Stimulated activated CD8-positive, alpha-beta memory T cell treated with anti-CD3 and anti-CD28 coated beads, Interleukin-15, amount 100 ng/mL, for 24 hours (primary cell): ENCODE results near the gene SPATA31C2.
"Not testable (repeated sequence)": the region's sequence is repeated elsewhere in the genome, so short reads cannot be mapped to it uniquely, and the experiment has no call there.

ENCODE experiments used
- DNase-seq: peaks from one replicate; pipeline ENCODE4 v3.0.0-alpha.2; 2020; ENCODE audit warnings: low read depth

SPATA31C2 gene

GRCh38 chr9:88138375-88138774 lies at the start of gene SPATA31C2:
Gene SPATA31C2, minus strand, starts transcription at chr9:88138475. Its CDS starts 29 bp downstream, at chr9:88138446.
- DNase-seq, result not testable (repeated sequence)

DNA sequence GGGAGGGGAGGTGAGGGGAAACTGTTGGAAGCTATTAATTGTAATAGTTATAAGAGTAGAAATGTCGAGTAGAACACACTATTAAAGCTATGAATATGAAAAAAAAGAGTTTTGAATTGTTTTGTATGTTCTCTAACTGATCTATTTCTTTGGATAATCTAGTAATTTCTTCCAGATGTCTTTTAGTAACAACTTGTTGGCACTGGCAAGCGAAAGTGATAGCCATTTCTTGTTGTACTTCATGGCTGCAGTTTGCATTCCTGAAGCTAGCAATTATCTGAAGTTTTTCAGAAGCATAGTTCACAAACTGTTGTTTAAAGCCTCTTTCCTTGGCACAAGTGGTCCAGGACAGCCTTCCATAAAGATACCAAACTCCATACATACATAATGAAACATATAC lies 49.4 kb upstream of the SPATA31C2 start:
- DNase-seq, result no peak

- DNase-seq, result no peak
Observed at GRCh38 chr9:88186495-88187110, 48.3 kb upstream of the SPATA31C2 start.

- no peak for DNase-seq
Observed at GRCh38 chr9:88184976-88185375, 46.7 kb upstream of the SPATA31C2 start.

DNA sequence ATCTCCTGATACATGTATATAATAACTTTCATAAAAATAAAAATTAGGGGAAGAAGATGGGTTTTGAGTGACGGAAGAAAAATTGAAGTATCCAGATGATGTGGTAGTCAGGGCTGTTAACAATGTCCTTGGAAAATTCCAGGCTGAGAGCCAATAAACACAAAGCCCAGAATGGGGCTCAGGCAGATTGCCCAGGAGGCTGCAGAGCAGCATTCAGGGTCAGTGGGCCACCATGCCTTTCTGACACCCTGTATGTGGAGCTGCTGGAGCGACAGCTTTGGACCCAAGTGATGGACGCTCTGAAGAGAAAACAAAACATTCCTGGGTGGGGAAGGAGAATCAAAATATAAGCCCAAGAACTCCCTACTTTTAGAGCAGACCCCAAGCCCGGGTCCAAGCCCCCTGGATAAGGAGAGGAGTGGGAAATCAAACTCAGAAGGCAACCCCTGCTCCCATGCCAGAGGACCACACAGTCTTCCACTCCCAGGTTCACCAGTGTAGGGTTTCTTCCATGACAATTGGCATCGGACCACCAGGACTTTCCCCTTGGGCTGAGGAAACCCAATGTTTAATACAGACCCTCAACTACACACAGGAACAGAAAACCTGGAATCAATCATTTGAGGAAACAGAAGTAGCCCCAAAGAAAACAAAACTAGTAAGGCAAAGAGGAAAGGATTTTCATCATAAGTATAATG lies 45.7 kb upstream of the SPATA31C2 start:
- DNase-seq, result no peak

GRCh38 chr9:88182501-88182900 lies 44.2 kb upstream of the SPATA31C2 start:
- DNase-seq, result no peak

- no peak for DNase-seq
Observed at GRCh38 chr9:88180081-88180765, 41.9 kb upstream of the SPATA31C2 start.

DNA sequence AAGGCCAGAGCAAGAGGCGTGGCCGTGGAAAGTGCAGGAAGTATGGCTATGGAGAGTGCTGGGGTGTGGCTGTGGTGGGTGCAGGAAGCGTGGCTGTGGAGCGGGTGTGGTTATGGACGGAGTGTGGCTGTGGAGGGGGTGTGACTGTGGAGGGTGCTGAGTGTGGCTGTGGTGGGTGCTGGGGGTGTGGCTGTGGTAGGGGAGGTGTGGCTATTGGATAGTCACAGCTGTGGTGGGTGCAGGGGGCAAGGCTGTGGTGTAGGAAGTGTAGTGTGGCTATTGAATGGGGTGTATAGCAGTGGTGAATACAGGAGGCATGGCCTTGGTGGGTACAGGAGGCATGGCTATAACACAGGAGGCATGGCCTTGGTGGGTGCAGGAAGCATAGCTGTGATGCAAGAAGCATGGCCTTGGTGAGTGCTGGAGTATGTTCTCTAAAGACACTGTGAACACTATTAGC lies 40.8 kb upstream of the SPATA31C2 start:
- no peak for DNase-seq

- no peak for DNase-seq
Observed at GRCh38 chr9:88178641-88179040, 40.4 kb upstream of the SPATA31C2 start.

- no peak for DNase-seq
Observed at GRCh38 chr9:88177371-88177770, 39.1 kb upstream of the SPATA31C2 start.

GRCh38 chr9:88174324-88174723 lies 36.0 kb upstream of the SPATA31C2 start:
- no peak for DNase-seq

DNA sequence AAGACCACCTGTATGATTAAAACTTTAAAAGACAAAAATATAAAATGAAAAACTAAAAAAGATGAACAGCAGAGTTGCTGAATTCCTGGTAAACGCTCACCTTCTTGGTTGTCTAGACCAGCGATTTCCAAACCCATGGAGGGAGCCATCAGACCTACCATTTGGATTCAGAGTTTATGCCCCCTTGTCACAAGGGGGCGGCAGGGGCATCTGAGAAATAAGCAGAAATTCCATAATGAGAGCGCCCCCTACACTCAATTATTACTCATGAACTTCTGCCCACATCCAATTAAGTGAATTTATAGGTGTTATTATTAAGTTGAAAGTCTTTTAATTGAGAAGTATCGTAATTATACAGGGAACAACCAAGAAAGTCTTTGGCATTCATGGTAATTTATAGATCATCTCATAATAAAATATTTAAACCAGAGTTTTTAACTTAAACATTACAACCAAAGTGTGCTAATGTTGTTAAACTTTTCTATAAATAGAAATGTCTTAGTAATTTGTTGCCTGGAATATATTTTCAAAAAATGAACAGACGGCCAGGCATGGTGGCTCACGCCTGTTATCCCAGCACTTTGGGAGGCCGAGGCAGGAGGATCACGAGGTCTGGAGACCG lies 35.2 kb upstream of the SPATA31C2 start:
- DNase-seq, result no peak

DNA sequence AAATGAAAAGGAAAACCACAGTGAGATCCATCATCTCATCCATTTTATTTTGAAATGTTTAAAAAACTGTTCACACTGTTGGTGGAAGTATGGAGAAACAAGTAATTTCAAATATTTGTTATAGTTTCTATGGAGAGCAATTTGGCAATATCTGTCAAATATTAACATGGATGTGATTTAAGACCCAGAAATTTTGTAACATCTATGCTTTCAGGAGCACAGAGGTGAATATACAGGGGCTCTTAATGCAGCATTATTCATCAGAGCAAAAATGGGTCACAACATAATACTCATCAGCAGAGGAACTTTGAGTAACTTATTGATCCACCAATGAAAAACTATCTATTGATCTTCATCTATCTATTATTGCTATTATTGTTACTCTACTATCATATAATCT lies 31.4 kb upstream of the SPATA31C2 start:
- no peak for DNase-seq

DNA sequence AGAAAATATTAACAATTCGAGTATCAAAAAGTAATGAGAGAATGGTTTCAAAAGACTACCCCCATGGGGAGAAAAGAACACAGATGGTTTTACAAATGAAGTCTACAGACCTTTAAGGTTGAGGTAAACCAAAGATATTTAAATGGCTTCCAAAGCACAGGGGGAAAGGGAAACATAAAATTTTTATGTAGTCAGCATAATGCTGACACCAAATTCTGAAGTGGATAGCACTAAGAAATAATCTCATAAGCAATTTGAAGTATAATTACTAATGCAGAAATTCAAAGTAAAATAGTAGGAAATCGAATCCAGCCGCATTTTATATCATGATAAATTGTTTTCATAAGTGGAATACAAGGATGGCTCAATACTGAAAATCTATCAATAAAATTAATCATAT lies 30.3 kb upstream of the SPATA31C2 start:
- no peak for DNase-seq

DNA sequence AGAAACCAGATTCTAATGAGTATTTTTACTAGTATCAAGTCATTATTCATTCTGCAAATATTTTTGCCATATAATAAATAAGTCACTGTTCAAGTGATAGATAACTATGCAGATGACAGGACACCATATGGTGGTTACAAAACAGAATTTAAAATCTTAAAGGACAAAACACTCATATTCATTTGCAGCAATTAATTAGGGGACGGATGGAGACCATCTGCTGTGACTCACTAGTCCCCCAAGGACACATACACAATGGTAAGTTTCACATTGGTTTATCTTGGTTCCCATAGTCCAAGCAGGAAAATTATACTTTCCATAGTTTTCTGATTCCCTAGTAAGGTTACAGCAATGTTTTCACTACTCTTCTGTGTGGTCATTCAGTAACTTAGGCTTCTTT lies 28.4 kb upstream of the SPATA31C2 start:
- no peak for DNase-seq

DNA sequence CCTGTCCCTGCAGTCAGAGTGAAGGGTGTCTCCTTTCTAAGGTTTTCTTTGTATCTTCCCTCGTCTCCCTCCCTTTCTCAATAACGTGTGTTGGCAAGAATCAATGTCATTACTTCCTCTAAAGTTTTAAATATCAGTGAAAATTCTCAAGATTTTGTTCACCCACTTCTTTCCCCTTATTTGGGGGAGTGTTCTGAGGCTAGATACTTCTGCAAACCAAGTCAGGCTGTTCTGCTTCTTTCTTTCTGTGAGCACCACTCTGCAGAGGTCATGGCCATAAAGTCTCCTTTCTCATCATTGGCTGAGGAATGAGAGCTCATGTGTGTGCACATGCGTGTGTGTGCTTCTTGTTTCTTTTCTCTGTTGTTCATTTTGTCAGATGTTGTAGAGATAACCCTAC lies 26.6 kb upstream of the SPATA31C2 start:
- DNase-seq, result no peak

DNA sequence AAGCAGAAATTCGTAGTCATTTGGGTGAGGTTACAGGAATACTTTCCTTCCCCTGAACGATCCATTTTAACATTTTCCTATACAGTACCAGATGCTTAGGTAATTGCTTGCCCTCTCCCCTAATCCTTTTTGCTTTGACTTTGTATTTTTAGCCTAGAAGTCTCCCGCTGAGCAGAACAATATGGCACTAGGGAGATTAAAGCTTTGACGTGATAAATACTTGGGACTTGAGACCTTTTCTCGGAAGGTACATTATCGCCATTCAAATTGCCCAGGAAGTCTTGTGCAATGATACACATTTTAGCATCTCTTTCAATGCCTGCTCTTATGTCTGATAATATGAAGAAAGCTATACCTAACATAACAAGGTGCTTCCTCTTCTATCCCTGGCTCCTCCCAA lies 22.9 kb upstream of the SPATA31C2 start:
- no peak for DNase-seq

GRCh38 chr9:88143957-88144625 lies 5.8 kb upstream of the SPATA31C2 start:
- DNase-seq, result no peak

DNA sequence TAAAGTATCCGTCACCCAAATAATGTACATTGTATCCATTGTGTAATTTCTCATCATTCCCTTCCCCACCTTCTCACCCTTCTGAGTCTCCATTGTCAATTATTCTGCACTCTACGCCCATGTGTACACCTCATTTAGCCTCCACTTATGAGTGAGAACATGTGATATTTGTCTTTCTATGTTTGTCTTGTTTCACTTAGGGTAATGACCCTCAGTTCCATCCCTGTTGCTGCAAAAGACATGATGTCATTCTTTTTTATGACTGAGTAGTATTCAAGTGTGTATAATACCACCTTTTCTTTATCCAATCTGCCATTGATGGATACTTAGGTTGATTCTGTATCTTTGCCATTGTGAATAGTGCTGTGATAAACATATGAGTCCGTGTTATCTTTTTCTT lies 4.9 kb upstream of the SPATA31C2 start:
- no peak for DNase-seq

DNA sequence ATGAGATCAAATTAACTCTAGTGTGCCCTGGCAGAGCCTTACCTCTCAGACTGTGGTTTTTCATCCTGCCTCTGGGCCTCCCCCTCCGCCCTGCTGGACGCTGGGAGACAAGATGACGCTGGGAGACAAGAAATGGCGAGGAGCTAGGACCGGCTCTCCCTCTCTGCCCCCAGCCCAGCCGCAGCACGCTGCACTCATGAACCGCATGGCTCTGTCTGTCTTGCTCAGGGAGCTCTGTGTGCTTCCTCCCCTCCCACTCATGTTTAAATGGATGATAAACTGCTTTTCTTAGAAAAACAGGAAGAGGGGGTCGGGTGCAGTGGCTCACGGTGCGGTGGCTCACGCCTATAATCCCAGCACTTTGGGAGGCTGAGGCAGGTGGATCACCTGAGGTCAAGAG lies 4.7 kb downstream of the SPATA31C2 start:
- not testable (repeated sequence) for DNase-seq

GRCh38 chr9:88129556-88129955 lies 8.7 kb downstream of the SPATA31C2 start:
- DNase-seq, result not testable (repeated sequence)

DNA sequence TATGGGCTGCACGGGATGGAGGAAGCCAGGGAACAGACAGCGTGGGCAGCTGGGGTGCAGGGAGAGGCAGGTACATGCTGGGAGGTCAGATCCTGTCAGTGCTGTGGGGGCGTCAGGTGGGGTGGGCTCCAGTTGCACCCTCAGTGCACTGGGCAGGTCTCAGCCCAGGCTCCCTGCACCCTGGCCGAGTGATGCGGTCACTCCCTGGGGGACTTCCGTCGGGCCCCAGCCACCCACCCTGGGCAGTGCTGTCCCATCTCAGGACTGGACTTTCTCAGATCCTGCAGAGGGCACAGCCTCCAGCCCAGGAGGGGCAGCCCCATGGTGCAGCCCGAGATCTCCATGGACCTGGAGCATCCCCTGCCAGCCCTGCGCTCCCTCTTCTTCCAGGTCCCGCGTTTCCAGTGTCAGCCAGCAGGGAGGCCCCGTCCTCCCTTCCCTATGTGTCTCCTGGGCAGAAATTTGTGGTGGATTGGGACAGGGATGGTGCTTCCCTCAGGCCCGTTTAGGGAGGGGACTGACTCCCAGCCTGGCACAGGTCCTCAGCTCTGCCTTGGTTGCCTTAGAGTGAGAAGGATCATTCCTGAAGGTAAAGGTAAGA lies 10.5 kb downstream of the SPATA31C2 start:
- not testable (repeated sequence) for DNase-seq
